Psoas muscle (tissue), 7 donors: Measurements from ENCODE around the gene HCAR3. TPM values are rescaled to one million over a fixed set of nuclear protein-coding genes. Genes with fewer than 3 reads are reported as not detected.

ENCODE experiments used
- polyA plus RNA-seq, 3 donors: library from polyadenylated mRNA; stranded (reverse); fragments of 200-250 nt; gene quantifications; one replicate each; pipeline ENCODE4 v1.2.3, GENCODE V29; 2013
- total RNA-seq, 4 donors: library from RNA; stranded (reverse); fragmentation: NEBNext Ultra II Directional in 2 of 4; extraction: Animal tissue kit (Norgen Biotek cat#: 25700) in 2 of 4; gene quantifications; one replicate each; pipeline versions ENCODE4 v1.2.1 to v1.2.4, GENCODE V29; 2021 to 2023
- donor health status: healthy with polysubstance abuse.
- donor health status: DM: no; HTN: no; CAD: no; lungs with moderate emphysema.
- donor health status: Bipolar disorder and iron deficiency.
- donor health status: healthy.
- donor health status: DM: no; HTN: no; CAD: no.
- donor health status: DM: no; HTN: no; CAD: no.
- donor health status: DM: yes; HTN: yes; CAD: no.

Gene HCAR3
- total and polyA plus RNA-seq, 7 donors, result 0.07 to 0.44 (median 0.13) TPM; not detected in 4

Other genes with a start within 250 kb of the HCAR3 start
- 10 to 100 TPM; 10.9 to 22.2 (median 14.3) TPM for gene ZCCHC8, start 215.9 kb downstream of the HCAR3 start, total RNA-seq
- 10 to 100 TPM; 10.9 to 21.3 (median 19.5) TPM for gene ZCCHC8, start 215.9 kb downstream of the HCAR3 start, polyA plus RNA-seq
- 10 to 100 TPM; 44.0 to 64.6 (median 53.3) TPM for gene RSRC2, start 189.9 kb downstream of the HCAR3 start, total RNA-seq
- 10 to 100 TPM; 50.9 to 83.4 (median 54.2) TPM for gene RSRC2, start 189.9 kb downstream of the HCAR3 start, polyA plus RNA-seq
- 1 to 10 TPM; 1.5 to 2.5 (median 2.2) TPM for gene KNTC1, start 189.6 kb downstream of the HCAR3 start, total RNA-seq
- 1 to 10 TPM; 1.7 to 3.3 (median 1.8) TPM for gene KNTC1, start 189.6 kb downstream of the HCAR3 start, polyA plus RNA-seq
- gene HCAR2, start 13.5 kb downstream of the HCAR3 start, total RNA-seq, result under 1 TPM in 1 of 4 donors, not detected in 3; 0.61 TPM
- gene HCAR2, start 13.5 kb downstream of the HCAR3 start, polyA plus RNA-seq, result under 1 TPM; 0.01 to 0.18 (median 0.13) TPM
- gene HCAR1, start 14.0 kb upstream of the HCAR3 start, total RNA-seq, result under 1 TPM in 3 of 4 donors, not detected in 1; 0.05 to 0.13 (median 0.08) TPM
- gene HCAR1, start 14.0 kb upstream of the HCAR3 start, polyA plus RNA-seq, result under 1 TPM; 0.01 to 0.05 (median 0.03) TPM
- 10 to 100 TPM; 30.2 to 39.0 (median 33.5) TPM for gene DENR, start 36.0 kb upstream of the HCAR3 start, total RNA-seq
- 10 to 100 TPM; 24.0 to 52.4 (median 47.4) TPM for gene DENR, start 36.0 kb upstream of the HCAR3 start, polyA plus RNA-seq
- 1 to 10 TPM in 1 of 4 donors, under 1 TPM in 3; 0.81 to 1.3 (median 0.96) TPM for gene CCDC62, start 57.8 kb upstream of the HCAR3 start, total RNA-seq
- gene CCDC62, start 57.8 kb upstream of the HCAR3 start, polyA plus RNA-seq, result 1 to 10 TPM in 1 of 3 donors, under 1 TPM in 2; 0.20 to 1.5 (median 0.29) TPM
- 10 to 100 TPM in 2 of 4 donors, 1 to 10 TPM in 2; 6.2 to 13.4 (median 9.7) TPM for gene HIP1R, start 118.6 kb upstream of the HCAR3 start, total RNA-seq
- gene HIP1R, start 118.6 kb upstream of the HCAR3 start, polyA plus RNA-seq, result 10 to 100 TPM in 1 of 3 donors, 1 to 10 TPM in 2; 4.5 to 17.6 (median 8.0) TPM
- gene VPS37B, start 179.3 kb upstream of the HCAR3 start, total RNA-seq, result 10 to 100 TPM in 2 of 4 donors, 1 to 10 TPM in 2; 8.9 to 11.1 (median 9.9) TPM
- gene VPS37B, start 179.3 kb upstream of the HCAR3 start, polyA plus RNA-seq, result 1 to 10 TPM; 3.2 to 7.7 (median 5.9) TPM
- gene ABCB9, start 249.7 kb upstream of the HCAR3 start, total RNA-seq, result under 1 TPM; 0.47 to 0.97 (median 0.78) TPM
- 1 to 10 TPM in 1 of 3 donors, under 1 TPM in 2; 0.56 to 1.1 (median 0.62) TPM for gene ABCB9, start 249.7 kb upstream of the HCAR3 start, polyA plus RNA-seq